Astrocyte (in vitro differentiated cells and primary cell): ENCODE results near the gene P3H2. TPM values are rescaled to one million over a fixed set of nuclear protein-coding genes. Genes with fewer than 3 reads are reported as not detected.

Source experiments
- DNase-seq: peaks from one replicate; pipeline ENCODE4 v3.0.0-alpha.2; 2010; ENCODE audit warnings: low read depth
- FAIRE-seq: peaks from 2 replicates; lab custom pipeline; 2011; peaks lifted over from hg19 to GRCh38; lab: Jason Lieb, UNC
- H2AFZ ChIP-seq: 2 replicates; pipeline ENCODE4 v1.6.0; 2012; ENCODE audit warnings: low read depth, low read length, inconsistent platforms
- H3K27ac ChIP-seq: 2 replicates; pipeline ENCODE4 v1.5.1; 2011; ENCODE audit warnings: low read depth, low read length, inconsistent platforms
- H3K27me3 ChIP-seq: 2 replicates; pipeline ENCODE4 v1.6.0; 2011; ENCODE audit warnings: low read length, inconsistent platforms; ENCODE audit not compliant: insufficient read depth
- H3K36me3 ChIP-seq: 2 replicates; pipeline ENCODE4 v1.5.1; 2011; ENCODE audit warnings: low read length, inconsistent platforms; ENCODE audit not compliant: insufficient read depth
- H3K4me1 ChIP-seq: 2 replicates; pipeline ENCODE4 v1.5.1; 2011; ENCODE audit warnings: low read length, inconsistent platforms; ENCODE audit not compliant: insufficient read depth
- H3K4me2 ChIP-seq: 2 replicates; pipeline ENCODE4 v1.6.0; 2012; ENCODE audit warnings: low read length, inconsistent platforms
- H3K4me3 ChIP-seq: 2 replicates; pipeline ENCODE4 v1.5.1; 2011; ENCODE audit warnings: low read depth, mild to moderate bottlenecking, low read length, inconsistent platforms; ENCODE audit not compliant: insufficient read depth
- H3K79me2 ChIP-seq: 2 replicates; pipeline ENCODE4 v1.6.0; 2012; ENCODE audit warnings: mild to moderate bottlenecking, low read length, inconsistent platforms; ENCODE audit not compliant: insufficient read depth
- H3K9ac ChIP-seq: 2 replicates; pipeline ENCODE4 v1.6.0; 2012; ENCODE audit warnings: mild to moderate bottlenecking, low read length, inconsistent platforms
- H3K9me3 ChIP-seq: 2 replicates; pipeline ENCODE4 v1.5.1; 2012; ENCODE audit warnings: low read depth, mild to moderate bottlenecking, low read length, inconsistent platforms; ENCODE audit not compliant: insufficient read depth
- H4K20me1 ChIP-seq: 2 replicates; pipeline ENCODE4 v1.6.0; 2012; ENCODE audit warnings: low read length, inconsistent platforms; ENCODE audit not compliant: insufficient read depth
- H3K27ac Mint-ChIP-seq: one replicate; pipeline ENCODE4 v1.8.0; 2021; ENCODE audit warnings: mild to moderate bottlenecking, mixed read lengths; ENCODE audit not compliant: unreplicated experiment
- H3K27me3 Mint-ChIP-seq: one replicate; pipeline ENCODE4 v1.8.0; 2021; ENCODE audit warnings: low read depth, mixed read lengths; ENCODE audit not compliant: unreplicated experiment
- H3K36me3 Mint-ChIP-seq: one replicate; pipeline ENCODE4 v1.8.0; 2021; ENCODE audit warnings: low read depth, mixed read lengths; ENCODE audit not compliant: unreplicated experiment
- H3K4me1 Mint-ChIP-seq: one replicate; pipeline ENCODE4 v1.8.0; 2021; ENCODE audit warnings: low read depth, mixed read lengths; ENCODE audit not compliant: unreplicated experiment
- H3K4me3 Mint-ChIP-seq: one replicate; pipeline ENCODE4 v1.8.0; 2021; ENCODE audit warnings: mild to moderate bottlenecking, moderate library complexity, mixed read lengths; ENCODE audit not compliant: unreplicated experiment
- H3K9me3 Mint-ChIP-seq: one replicate; pipeline ENCODE4 v1.8.0; 2021; ENCODE audit warnings: mild to moderate bottlenecking, mixed read lengths; ENCODE audit not compliant: unreplicated experiment
- CTCF ChIP-seq: IDR thresholded peaks from 2 replicates; pipeline ENCODE4 v1.5.1; 2011; ENCODE audit warnings: low read depth, mild to moderate bottlenecking, inconsistent platforms, low read length, moderate library complexity; ENCODE audit not compliant: insufficient read depth
- EZH2 ChIP-seq: IDR thresholded peaks from 2 replicates; pipeline ENCODE4 v1.6.1; 2012; ENCODE audit warnings: mild to moderate bottlenecking, low read length, inconsistent platforms; ENCODE audit not compliant: insufficient read depth
- total RNA-seq: library from RNA; stranded (reverse); gene quantifications from 2 replicates; pipeline ENCODE4 v1.2.1, GENCODE V29; 2021

P3H2 gene
- total RNA-seq, 1 donor from 2014 or later = 57.7 TPM

GRCh38 chr3:190169243-190169642 lies 48.5 kb upstream of the P3H2 start:
- Histone ChIP-seq H3K9ac (no peak overlapping the region), H3K27ac (no peak overlapping the region), H3K4me2 (no peak overlapping the region), H3K4me3 (no peak overlapping the region), H3K36me3 (no peaks in the 10 kb centered on the region), H3K4me1 (no peaks in the 10 kb centered on the region), H3K79me2 (no peaks in the 10 kb centered on the region), H4K20me1 (no peaks in the 10 kb centered on the region), H2AFZ (no peak overlapping the region), H3K9me3 (no peaks in the 10 kb centered on the region), H3K27me3 (no peaks in the 10 kb centered on the region)
- H3K27ac Mint-ChIP-seq = no peak overlapping the region
- DNase-seq = no peak
- no peak for TF ChIP-seq EZH2
- no peak for TF ChIP-seq CTCF
- H3K36me3 Mint-ChIP-seq = no peaks in the 10 kb centered on the region
- no peaks in the 10 kb centered on the region for H3K4me1 Mint-ChIP-seq
- H3K4me3 Mint-ChIP-seq = no peak overlapping the region
- H3K9me3 Mint-ChIP-seq = no peaks in the 10 kb centered on the region
- no peaks in the 10 kb centered on the region for H3K27me3 Mint-ChIP-seq
- peak; percentile 9 for FAIRE-seq

- Histone ChIP-seq H3K4me3 (no peak overlapping the region), H3K4me2 (no peak overlapping the region), H2AFZ (no peak overlapping the region), H3K36me3 (no peaks in the 10 kb centered on the region), H3K27ac (no peak overlapping the region), H3K9me3 (no peaks in the 10 kb centered on the region), H3K27me3 (no peaks in the 10 kb centered on the region), H3K79me2 (no peaks in the 10 kb centered on the region), H3K9ac (no peak overlapping the region), H4K20me1 (no peaks in the 10 kb centered on the region), H3K4me1 (no peaks in the 10 kb centered on the region)
- TF ChIP-seq CTCF (no peak), EZH2 (no peak)
- Mint-ChIP-seq H3K4me1 (no peaks in the 10 kb centered on the region), H3K27me3 (no peaks in the 10 kb centered on the region), H3K36me3 (no peaks in the 10 kb centered on the region), H3K27ac (no peak overlapping the region), H3K9me3 (peaks cover 2% of the 10 kb centered on the region), H3K4me3 (no peak overlapping the region)
- FAIRE-seq = no peak
- peak; percentile 19 for DNase-seq
These were observed 47.4 kb upstream of the P3H2 start for GRCh38 chr3:190167936-190168680.

- Histone ChIP-seq H3K9ac (no peak overlapping the region), H3K27me3 (no peaks in the 10 kb centered on the region), H3K4me1 (no peaks in the 10 kb centered on the region), H3K4me2 (no peak overlapping the region), H3K9me3 (no peaks in the 10 kb centered on the region), H2AFZ (no peak overlapping the region), H3K4me3 (no peak overlapping the region), H3K27ac (no peak overlapping the region), H4K20me1 (no peaks in the 10 kb centered on the region), H3K36me3 (no peaks in the 10 kb centered on the region), H3K79me2 (no peaks in the 10 kb centered on the region)
- TF ChIP-seq EZH2 (no peak), CTCF (no peak)
- Mint-ChIP-seq H3K27me3 (no peaks in the 10 kb centered on the region), H3K36me3 (no peaks in the 10 kb centered on the region), H3K27ac (no peak overlapping the region), H3K9me3 (peaks cover 4% of the 10 kb centered on the region), H3K4me1 (no peaks in the 10 kb centered on the region), H3K4me3 (no peak overlapping the region)
- no peak for FAIRE-seq
- no peak for DNase-seq
These were observed 46.3 kb upstream of the P3H2 start for GRCh38 chr3:190166948-190167347.
